T1000 (cell line): ENCODE data around the gene TCEAL1.
"Not testable (repeated sequence)": the region's sequence is repeated elsewhere in the genome, so short reads cannot be mapped to it uniquely, and the experiment has no call there.

Experiments used
- DNase-seq: peaks from one replicate; lab custom pipeline; 2025; ENCODE audit warnings: mixed read lengths; lab: John Stamatoyannopoulos, UW

Gene TCEAL1

DNA sequence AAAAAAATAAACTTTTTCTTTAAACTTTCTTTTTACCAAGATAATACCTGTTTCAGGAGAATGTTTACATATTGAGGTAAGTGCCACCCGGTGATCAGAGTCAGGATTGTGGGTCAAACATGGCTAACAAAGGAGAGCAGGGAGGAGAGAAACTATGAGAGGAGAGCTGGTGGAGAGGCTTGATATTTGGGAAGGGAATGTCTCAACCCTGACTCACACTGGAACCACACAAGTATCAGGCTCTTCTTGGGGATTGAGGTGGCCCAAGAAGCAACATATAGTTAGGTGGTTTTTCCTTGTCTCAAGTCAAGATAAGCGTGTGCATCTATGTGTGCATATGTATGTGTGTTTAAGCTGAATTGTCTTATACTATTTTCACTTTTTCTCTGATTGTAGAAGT lies 6.7 kb downstream of the TCEAL1 start:
- DNase-seq, result no peak

DNA sequence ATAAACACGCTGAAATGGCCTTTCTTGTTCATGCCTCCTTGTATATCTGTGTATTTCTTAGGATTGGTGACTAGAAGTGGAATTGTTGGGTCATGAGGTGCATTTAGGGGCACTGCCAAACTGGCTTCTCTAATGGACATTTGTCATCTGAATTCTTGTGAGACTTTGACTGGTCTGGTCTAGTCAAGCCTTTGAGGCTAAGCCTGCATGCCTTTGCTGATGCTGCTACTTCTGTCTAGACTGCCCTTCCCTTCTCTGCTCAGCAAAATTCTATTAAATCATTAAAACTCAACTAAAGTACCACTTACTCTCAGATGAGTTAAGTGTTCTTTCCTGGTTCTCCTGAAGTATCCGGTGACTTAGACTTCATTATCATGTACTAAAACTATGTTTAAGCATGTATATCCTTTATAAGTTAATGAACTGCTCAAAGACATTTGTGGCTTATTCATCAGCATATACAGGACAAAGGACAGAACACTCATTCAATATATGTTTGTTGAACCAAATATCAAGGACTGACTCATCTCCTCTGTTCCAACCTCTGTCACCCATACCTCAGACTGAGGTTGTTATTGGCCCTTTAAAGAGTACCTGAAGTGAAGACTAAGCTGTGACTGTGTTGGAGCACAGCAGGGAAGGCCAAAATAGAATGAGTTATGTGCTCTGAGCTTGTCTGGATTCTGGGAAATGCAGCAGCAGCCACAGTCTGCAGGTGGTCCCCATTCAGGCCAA lies 9.0 kb downstream of the TCEAL1 start:
- no peak for DNase-seq

DNA sequence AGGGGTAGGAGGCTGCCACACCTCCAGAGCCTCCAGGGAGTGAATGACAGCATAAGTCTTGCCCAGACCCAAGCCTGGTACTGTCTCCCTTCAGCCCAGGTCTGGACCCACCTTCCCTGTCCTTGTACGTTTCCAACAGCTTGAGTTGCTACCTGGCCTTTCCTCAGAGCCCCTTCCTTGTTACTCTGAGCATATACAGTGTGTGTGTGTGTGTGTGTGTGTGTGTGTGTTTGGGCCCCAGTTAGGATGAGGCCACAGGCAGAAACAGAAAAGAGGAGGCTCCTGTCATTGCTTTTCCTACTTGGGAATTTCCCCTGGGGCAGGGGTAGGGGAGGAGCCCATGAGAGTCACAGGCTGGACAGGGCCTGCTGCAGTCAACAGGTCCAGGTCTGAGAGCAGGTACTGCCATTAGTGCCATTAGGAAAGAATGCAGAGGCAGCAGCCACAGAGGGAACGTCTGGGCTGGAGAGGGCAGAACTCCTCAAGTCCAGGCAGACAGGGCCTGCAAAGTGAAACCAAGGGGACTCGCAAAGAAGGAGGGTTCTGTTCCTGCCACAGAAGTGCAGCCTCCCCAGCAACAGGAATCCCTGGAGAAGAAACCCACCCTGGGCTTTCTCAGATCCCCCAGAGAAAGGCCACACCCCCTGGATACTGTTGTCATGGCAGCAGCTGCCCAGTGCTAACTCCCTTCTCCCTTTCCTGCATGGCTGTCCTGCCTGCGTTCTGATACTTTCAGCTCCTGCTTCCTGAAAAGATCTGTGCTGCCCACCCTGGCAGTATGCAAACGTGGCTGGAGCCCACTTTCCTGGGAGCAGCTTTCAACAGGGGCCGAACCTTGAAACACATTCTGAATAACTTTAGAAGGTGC lies 9.9 kb downstream of the TCEAL1 start:
- not testable (repeated sequence) for DNase-seq

DNA sequence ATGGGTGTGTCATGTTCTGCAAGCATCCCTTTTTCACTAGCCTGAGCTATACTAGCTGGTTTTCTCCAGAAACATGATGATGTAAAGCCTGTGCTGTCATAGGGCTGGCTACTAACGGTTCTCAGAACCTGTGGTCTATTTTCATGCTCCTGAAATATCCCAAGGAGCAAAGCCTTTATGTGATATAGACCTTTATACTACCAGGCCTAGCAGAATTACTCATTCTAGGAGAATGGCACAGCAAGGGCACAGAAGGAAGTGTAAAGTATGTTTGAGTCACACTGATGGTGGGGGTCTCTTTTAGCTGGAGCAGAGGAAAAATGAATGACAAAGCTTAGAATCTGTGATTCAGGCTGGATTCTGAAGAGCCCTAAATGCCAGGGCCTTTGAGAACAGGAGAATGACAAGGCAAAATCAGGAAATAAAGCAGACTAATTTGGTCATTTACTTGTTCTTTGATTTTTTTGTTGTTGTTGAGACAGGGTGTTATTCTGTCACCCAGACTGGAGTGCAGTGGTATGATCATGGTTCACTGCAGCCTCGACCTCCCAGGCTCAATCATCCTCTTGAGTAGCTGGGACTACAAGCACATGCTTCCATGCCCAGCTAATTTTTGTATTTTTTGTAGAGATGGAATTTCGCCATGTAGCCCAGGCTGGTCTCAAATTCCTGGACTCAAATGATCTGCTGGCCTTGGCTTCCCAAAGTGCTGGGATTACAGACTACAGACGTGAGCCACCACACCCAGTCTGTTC lies 11.8 kb downstream of the TCEAL1 start:
- peak; percentile 0 for DNase-seq

DNA sequence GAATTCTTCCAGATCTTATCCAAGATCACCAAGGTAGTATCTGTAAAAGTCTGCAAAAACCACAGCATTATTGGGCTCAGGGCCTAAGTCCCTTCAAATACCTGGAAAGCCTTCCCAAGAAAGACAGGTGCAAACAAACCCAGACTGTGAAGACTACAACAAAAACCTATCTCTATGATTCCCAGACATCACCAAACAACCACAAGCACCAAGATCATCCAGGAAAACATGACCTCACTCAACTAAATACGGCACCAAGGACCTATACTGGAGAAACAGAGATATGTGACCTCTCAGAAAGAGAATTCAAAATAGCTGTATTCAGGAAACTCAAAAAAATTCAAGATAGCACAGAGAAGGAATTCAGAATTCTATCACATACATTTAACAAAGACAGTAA lies 15.3 kb downstream of the TCEAL1 start:
- no peak for DNase-seq

DNA sequence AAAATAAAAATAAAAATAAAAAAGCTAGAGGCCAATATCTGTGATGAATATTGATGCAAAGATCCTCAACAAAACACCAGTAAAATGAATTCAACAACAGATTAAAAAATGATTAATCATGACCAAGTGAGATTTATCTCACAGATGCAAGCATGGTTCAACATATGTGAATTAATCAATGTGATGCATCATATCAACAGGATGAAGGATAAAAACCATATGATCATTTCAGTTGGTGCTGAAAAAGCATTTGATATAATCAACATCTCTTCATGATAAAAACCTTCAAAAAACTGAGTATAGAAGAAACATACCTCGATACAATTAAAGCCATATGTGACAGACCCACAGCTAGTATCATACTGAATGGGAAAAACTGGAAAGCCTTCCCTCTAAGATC lies 18.9 kb downstream of the TCEAL1 start:
- no peak for DNase-seq

DNA sequence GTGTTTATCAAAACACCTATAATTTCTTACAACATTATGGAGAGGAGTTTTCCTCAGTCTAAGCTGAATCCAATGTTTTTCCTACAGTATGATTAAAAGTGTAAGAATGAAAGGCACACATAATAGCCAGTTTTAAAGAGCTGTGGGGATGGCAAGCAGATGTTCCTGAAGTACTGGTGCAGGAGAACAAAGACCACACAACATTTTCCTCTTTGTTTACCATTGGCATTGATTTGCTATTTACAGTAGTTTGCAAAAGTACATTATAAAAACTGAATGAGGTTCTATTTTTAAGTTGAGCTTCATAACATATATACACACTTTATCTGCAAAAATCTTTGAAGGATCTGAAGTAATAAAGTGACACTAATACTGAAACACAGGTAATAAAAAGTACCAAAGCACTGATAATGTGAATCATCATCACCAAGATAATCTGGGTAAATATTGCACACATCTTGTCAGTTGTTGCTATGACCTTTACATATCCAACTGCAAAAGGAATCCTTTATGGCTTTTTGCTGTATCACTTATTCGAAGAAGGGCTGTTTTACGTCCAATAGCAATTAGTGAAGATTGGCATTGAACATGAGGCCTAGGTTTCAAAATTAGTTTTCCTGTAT lies 22.5 kb downstream of the TCEAL1 start:
- no peak for DNase-seq

DNA sequence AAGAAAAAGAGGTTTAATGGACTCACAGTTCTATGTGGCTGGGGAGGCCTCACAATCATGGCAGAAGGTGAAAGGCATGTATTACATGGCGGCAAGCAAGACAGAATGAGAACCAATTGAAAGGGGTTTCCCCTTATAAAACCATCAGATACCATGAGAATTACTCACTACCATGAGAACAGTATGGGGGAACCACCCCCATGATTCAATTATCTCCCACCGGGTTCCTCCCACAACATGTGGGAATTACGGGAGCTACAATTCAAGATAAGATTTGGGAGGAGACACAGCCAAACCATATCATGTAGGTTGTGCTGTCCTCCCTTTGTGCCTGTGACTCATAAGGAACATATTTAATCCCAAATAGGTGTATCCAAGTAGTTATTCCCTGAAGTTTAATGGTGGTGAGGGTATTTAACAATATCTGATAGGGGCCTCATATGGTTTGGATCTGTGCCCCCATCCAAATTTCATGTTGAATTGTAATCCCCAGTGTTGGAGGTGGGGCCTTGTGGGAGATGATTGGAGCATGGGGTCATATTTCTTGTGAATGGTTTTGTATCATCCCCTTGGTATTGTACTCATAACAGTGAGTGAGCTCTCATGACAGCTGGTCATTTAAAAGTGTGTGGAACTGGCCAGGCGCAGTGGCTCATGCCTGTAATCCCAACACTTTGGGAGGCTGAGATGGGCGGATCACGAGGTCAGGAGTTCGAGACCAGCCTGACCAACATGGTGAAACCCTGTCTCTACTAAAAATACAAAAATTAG lies 26.6 kb downstream of the TCEAL1 start:
- DNase-seq, result peak; percentile 9

DNA sequence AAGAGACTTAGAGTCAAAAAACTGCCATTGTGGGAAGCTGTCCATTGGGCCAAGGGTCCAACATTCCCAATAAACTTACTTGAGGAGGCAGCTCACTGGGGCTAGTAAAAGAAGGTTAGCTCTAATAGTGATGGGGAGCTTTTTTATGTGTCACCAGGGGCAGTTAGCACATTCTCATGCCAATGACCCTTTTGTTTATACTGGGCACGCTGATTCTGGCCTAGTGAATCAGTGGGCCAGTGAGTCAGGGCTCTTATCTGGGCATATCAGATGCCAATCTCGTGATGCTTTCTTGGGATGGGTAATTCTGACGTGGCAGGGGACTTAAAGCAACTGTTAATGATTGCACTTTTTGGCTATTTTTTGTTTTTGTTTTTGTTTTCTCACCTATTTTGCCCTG lies 27.8 kb downstream of the TCEAL1 start:
- DNase-seq, result peak; percentile 55

DNA sequence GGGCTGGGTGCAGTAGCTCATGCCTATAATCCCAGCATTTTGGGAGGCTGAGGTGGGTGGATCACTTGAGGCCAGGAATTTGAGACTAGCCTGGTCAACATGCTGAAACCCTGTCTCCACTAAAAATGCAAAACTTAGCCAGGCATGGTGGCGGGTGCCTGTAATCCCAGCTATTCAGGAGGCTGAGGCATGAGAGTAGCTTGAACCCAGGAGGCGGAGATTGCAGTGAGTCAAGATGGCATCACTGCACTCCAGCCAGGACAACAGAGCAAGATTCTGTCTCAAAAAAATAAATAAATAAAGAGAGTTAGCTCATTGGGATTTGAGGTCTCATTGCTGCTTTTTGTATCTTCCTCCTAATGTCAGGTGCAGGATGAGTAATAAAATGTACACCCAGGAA lies 28.3 kb downstream of the TCEAL1 start:
- not testable (repeated sequence) for DNase-seq

DNA sequence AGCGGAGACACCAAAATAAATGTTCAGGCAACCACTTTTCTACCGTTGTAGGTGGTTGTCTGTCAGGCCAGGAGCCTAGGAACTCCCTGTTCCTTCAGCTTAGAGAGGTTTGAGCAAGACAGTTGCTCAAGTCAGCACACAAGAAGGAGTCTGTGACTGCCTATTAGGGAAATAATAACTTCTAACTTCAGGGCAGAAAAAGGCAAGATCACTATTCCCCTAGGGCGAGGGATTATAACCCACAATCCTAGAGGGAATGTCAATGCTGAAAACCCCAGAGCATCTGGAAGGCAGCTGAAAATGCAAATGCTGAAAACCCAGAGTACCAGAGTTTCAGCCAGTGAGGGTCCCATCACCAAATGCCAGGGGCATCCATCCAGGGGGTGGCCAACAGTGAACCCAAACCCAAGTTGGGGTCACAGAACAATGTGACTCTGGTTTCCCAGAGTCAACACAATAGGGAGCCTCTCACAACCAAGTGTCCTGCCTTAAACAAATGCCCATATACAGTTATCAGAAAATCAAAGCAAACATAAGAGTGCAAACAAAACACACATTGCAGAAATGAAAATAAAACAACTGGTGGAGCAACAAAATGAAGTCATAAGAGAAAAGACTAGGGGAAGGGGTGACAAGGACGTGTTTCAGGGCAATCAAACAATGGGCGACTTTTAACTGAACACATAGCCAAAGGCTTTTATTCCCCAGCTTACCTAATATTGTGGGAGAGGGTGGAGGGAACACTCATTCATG lies 30.1 kb downstream of the TCEAL1 start:
- DNase-seq, result no peak

DNA sequence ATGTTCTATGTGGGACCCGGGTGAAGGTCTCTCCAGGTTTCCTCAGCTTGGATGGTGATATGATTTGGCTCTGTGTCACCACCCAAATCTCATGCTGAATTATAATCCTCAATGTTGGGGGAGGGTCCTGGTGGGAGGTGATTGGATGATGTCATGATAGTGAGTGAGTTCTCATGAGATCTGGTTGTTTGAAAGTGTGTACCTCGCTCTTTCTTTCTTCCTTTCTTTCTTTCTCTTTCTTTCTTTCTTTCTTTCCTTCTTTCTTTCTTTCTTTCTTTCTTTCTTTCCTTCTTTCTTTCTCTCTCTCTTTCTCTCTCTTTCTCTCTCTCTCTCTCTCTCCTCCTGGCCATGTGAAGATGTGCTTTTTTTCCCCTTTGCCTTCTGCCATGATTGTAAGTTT lies 30.7 kb downstream of the TCEAL1 start:
- not testable (repeated sequence) for DNase-seq

DNA sequence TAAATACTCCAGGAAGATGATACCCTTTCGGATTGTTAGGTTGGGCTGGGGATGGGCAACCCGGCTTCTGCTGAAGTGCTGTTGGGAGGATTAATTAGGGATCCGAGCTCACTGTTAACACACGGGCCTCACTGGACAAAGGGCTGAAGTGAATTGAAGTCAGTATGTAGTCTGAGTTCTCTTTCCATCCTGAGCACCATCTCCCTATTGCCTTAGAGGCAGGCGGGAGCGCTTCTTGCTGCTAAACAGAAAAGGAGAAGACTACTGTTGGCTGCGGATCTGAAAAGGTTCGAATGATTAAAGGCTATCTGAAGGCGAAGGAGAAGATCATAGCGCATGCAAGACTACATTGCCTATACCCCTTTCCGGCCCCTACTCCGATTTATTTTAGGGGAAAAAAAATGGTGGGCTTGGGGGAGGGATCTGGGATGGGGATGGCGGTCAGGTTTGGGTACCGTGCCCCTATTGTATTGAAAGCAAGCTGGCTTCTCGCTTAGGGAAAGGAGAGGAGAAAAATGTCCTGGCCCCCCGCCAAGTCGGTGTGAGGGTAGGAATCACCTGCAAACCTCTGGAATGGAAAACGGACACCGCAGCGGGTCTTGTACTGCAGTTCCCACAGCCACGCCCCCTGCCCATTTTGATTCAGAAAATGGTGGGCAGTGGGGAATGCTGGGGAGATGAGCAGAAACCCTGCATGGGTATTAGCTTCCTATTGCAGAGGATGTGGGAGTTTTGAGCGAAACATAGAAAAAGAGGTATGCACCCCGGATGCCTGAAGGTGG lies 35.4 kb downstream of the TCEAL1 start:
- no peak for DNase-seq

DNA sequence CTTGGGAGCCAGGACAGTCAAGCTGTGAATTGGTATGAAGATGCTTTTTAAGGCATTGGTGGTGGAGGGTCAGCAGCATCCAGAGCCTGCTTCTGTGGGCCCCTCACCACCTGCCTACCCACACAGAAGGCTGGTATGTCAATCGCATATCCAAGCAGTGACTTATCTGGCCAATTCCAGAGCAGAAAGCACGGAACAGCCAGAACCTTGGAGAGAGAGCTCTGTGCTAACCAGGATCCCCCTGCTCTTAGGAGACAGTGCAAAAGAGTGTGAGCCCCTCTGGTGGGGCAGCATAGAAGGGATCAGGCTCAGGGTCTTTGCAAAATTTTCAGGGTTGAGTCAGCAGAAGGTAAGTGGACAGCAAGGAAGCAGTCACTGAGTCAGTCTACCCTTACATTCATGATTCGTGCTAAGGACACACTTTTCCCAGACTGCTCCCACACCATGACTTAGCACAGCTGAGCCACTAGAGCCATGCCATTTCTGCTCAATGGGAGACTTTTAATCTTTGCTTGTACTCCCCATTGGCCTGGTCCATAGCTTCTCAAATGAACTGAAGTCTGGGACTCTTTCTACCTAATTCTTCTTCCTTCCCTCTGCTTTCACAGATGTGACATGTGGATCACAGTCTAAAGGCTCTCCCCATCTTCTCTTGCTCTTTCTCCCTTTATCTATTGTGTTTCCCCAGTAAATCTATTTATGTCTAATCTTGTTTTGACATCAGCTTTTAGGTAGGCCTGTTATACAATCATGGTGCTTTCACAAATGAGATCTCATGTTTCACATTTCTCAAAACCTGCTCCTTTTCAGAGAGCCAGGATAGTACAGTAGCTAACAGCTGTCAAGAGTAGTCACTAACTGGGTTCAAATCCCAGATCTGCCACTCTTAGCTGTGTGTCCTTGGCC lies 37.7 kb downstream of the TCEAL1 start:
- no peak for DNase-seq

DNA sequence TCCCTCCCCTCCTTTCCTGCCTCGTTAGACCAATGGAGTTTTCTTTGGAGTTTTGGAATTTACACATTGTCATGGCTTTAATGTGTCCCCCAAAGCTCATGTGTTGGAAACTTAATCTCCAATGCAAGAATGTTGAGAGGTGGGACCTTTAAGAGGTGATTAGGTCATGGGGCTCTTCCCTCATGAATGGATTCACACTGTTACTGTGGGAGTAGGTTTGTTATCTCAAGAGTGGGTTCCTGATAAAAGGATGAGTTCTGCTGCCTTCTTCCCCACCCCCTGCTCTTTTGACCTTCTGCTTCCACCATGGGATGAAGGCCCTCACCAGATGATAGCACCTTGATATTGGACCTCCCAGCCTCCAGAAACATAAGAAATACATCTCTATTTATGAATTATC lies 41.0 kb downstream of the TCEAL1 start:
- DNase-seq, result no peak

DNA sequence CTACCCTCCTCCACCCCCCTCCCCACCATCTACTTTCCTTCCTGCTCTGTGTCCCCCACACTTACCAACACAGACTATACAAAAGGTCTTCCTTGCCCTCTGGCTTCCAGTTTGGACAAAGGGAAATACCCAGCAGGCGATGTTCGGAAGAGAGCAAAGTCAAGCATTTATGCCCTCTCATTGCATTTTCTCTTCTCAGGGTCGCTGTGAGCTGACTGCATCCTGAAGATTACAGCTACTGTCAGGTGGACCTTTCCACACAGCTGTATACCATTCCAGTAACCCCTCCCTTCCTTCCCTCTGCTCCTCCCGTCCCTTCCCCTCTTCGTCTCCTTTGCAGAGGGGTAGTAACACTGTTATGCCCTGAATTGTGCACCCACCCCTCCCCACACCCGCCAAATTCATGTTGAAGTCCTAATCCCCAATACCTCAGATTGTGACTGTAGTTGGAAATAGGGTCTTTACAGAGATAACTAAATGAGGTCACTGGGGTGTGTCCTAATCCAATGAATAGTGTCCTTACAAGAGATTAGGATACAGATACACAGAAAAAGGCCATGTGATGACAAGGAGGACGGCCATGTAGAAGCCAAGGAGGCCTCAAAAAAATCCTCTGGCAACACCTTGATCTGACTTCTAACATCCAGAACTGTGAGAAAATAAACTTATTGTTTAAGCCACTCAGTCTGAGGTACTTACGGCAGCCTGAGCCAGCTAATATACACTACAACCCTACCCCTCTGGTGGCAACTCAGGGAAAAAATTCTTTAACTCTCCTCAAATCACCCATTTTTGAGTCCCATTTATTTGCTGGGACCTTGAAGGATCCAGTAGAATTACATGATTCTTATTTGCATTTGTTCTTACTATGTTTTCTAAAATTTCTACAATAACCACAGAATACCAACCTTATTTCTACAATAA lies 46.0 kb downstream of the TCEAL1 start:
- no peak for DNase-seq

DNA sequence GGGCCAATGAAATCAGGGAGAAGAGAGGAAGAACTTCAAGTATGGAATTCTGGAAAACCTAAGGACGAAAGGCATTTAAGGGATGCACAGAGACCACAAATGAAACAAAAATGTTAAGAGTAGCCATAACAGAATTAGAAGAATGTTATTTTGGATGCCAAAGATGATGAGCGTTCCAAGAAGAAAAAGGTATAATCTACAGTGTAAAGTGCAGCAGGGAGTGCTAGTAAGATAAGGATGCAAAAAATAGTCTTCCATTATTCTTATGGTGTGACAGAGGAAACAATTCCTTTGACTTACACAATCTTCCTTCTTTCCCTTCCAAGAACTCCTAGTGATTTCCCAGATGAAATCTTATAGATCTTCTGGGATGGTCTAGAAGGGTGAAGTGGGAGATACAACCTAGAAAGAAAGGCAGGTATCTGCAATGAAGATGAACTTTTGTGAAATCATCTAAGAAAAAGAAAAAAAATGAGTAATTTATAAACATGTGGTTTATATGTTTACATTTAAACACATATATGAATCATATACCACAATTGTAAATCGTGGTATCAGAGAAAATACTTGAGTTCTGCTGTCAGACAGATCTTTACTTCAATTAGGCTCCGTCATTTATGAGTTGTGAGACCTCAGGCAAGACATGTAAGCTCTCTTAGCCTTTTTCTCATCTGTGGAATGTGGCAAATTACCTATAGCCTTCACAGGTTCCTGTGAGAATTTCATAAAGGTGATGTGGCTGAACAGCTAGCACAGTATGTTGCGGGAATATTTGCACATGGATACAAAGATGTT lies 49.6 kb downstream of the TCEAL1 start:
- no peak for DNase-seq
